HEK293 (cell line): Measurements from ENCODE around the gene TTC6.

Experiments used
- MZF1 ChIP-seq: fragments of 450-650 bp; formaldehyde crosslinking; IDR thresholded peaks from 2 replicates; pipeline ENCODE4 v1.5.1; 2017; ENCODE audit warnings: missing biosample characterization, missing genetic modification characterization, borderline replicate concordance
- ZBTB17 ChIP-seq: fragments of 450-650 bp; formaldehyde crosslinking; IDR thresholded peaks from 2 replicates; pipeline ENCODE4 v1.5.1; 2016; ENCODE audit warnings: missing biosample characterization, missing genetic modification characterization
- ZNF350 ChIP-seq: fragments of 450-650 bp; formaldehyde crosslinking; IDR thresholded peaks from 2 replicates; pipeline ENCODE4 v1.5.0; 2017; ENCODE audit warnings: missing biosample characterization, mild to moderate bottlenecking, missing genetic modification characterization
- TF ChIP-seq, protein P1 (sequence below): fragments of 450-650 bp; formaldehyde crosslinking; IDR thresholded peaks from 2 replicates; pipeline ENCODE4 v1.5.1; 2016; ENCODE audit warnings: missing biosample characterization, missing genetic modification characterization

DNA sequence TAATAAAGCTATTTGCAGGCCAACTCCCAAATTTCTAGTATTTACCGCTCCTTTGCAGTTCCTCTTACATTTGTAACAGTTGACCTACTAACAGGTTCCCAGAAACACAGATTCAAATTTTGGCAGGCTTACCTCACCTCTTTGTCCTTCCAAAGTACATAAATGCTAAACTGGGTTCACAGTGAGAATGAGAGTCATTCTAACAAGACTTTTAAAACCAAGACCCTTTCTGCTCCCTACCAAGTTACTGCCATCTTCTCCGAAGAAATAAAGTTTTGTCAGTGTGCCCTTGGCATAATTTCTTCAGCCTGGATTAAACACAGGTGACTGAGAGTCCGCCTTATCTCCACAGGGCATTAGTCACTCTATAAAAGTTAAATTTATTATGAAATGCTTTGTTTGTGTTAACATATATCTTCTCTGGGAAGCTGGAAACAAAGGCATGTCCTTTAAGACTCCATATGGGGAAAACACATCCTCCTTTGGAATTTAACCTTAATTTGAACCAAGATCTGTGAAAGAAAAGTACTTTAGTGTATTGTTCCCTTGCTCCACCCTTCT lies 28.5 kb upstream of the TTC6 start:
- TF ChIP-seq, protein P1, sequence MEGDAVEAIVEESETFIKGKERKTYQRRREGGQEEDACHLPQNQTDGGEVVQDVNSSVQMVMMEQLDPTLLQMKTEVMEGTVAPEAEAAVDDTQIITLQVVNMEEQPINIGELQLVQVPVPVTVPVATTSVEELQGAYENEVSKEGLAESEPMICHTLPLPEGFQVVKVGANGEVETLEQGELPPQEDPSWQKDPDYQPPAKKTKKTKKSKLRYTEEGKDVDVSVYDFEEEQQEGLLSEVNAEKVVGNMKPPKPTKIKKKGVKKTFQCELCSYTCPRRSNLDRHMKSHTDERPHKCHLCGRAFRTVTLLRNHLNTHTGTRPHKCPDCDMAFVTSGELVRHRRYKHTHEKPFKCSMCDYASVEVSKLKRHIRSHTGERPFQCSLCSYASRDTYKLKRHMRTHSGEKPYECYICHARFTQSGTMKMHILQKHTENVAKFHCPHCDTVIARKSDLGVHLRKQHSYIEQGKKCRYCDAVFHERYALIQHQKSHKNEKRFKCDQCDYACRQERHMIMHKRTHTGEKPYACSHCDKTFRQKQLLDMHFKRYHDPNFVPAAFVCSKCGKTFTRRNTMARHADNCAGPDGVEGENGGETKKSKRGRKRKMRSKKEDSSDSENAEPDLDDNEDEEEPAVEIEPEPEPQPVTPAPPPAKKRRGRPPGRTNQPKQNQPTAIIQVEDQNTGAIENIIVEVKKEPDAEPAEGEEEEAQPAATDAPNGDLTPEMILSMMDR: no peak
- TF ChIP-seq ZBTB17 (no peak), MZF1 (tag by site-specific recombination) (no peak), ZNF350 (tag by site-specific recombination) (no peak)
